Cardiac fibroblast (primary cell): Measurements from ENCODE around the gene LY6G6C.
A peak's percentile ranks its signal among the peaks of the same experiment; 100 is the strongest.

Source experiments
- DNase-seq, 2 donors: peaks; one replicate each; pipeline versions ENCODE4 v3.0.0 to v3.0.0-alpha.2; 2010; ENCODE audit warnings: low read depth in 2 of 2
- H3K4me3 ChIP-seq, 2 donors: replicated peaks in 1 of 2; 1 replicate in 1 of 2; 2 replicates in 1 of 2; pipeline ENCODE4 v1.5.1; 2011; ENCODE audit warnings: low read depth in 2 of 2, low read length in 2 of 2, mild to moderate bottlenecking in 2 of 2, moderate library complexity in 1 of 2
- CTCF ChIP-seq: IDR thresholded peaks from one replicate; pipeline ENCODE4 v1.5.1; 2011; ENCODE audit warnings: low read depth, mild to moderate bottlenecking, low read length, inconsistent platforms

The LY6G6C gene

GRCh38 chr6:31744422-31744821 is 22.9 kb upstream of the LY6G6C start:
- no peak for DNase-seq

GRCh38 chr6:31742894-31743293 is 21.3 kb upstream of the LY6G6C start:
- DNase-seq = no peak
- TF ChIP-seq CTCF = no peak
- H3K4me3 ChIP-seq = no peak overlapping the region

More at GRCh38 chr6:31744422-31744821, 22.9 kb upstream of the LY6G6C start:
- no peak overlapping the region for H3K4me3 ChIP-seq
- no peak for TF ChIP-seq CTCF

GRCh38 chr6:31741815-31742214 is 20.3 kb upstream of the LY6G6C start:
- H3K4me3 ChIP-seq = no peak overlapping the region
- TF ChIP-seq CTCF = no peak
- no peak for DNase-seq

- peak in 1 of 2 donors; percentile 38 for DNase-seq
- TF ChIP-seq CTCF = no peak
- H3K4me3 ChIP-seq = peak overlapping the region; percentile 89 to 94
Observed at GRCh38 chr6:31740397-31741223, 19.1 kb upstream of the LY6G6C start.

GRCh38 chr6:31739639-31740396 is 18.3 kb upstream of the LY6G6C start, which contains the start of gene MSH5:
TSS of gene MSH5 (plus strand) at chr6:31740005. CDS start at chr6:31740467, 462 bp downstream.
- no peak for TF ChIP-seq CTCF
- peak within 1 kb of the TSS; percentile 89 to 94 for H3K4me3 ChIP-seq
- DNase-seq = peak; percentile 99

- peak; percentile 84 to 91 for DNase-seq
- H3K4me3 ChIP-seq = peak overlapping the region in 1 of 2 donors; percentile 11
Observed at GRCh38 chr6:31737991-31738979, 16.7 kb upstream of the LY6G6C start.

More at GRCh38 chr6:31737991-31738979, 16.7 kb upstream of the LY6G6C start:
- TF ChIP-seq CTCF = peak; percentile 10
